NCI-H187 treated with DMSO at 0.1 percent for 48 hours (cell line): ENCODE results near the gene ACTN2.

Experiments
- DNase-seq: peaks from one replicate; lab custom pipeline; 2025; lab: John Stamatoyannopoulos, UW

Gene ACTN2

DNA sequence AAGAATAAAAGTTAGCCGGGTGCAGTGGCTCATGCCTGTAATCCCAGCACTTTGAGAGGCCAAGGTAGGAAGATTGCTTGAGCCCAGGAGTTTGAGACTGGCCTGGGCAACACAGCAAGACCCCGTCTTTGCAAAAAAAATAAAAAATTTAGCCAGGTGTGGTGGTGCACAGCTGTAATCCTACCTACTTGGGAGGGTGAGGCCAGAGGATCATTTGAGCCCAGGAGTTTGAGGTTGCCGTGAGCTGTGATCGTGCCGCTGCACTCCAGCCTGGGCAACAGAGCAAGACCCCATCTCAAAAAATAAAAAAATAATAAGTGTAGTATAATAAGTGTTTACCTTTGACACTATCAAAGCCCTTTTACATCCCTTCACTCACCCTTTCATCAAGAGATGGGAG lies 5.0 kb downstream of the ACTN2 start:
- DNase-seq = no peak

DNA sequence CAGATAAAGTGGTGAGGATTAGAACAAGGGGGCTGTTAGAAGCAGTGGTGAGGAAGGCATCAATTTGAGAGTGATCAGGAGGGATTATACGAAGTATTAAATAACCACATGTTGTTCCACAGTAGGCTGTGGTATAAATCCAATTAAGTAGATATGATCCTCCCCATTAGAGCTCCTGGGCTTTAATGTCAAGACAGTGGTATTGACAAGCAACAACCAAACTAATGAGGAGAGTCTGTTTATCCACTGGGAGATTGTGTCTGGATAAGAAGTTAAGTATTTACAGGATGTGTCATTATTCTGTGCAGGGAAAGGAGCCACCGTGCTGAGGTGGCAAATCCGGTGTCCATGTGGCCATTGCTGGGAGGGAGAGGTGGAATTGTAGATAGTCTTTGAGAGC lies 5.8 kb downstream of the ACTN2 start:
- DNase-seq = no peak

GRCh38 chr1:236692742-236693141 lies 6.4 kb downstream of the ACTN2 start:
- DNase-seq = no peak

DNA sequence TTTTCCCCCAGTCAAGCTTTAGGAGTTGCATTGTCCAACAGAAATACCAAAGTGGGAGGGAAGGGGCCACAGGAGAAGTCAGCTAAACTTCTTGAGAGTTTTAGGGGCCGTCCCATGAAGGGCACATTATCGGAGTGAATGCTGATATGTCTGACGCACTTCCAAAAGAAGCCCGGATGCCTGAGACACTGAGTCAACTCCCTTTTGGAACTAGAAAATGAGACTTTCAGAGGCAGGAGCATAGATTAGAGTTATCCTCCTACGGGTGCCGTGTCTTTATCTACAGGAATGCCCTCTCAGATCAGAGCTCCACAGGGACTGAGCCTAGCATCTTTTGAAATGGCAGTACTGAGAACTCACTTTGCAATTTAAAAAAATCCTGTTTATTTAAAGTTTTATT lies 13.1 kb downstream of the ACTN2 start:
- no peak for DNase-seq

DNA sequence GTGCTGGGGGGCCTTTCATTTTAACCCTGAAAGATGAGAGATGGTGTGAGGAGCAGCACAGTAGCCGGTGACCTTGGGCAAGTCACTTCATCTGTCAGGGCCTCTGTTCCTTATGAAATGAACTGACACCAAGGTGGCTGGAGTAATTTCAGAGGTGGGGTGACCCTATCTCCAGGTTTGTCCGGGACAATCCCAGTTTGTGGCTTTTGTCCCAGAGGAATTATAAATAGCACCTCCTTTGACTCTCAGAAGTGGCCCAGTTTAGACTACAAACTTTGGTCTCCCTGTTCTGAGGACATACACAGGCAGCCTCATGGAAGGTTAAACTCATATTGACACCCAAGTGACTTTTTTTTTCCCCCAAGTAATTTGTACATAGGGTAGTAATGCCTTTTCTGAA lies 14.6 kb downstream of the ACTN2 start:
- DNase-seq = no peak

GRCh38 chr1:236701782-236702181 lies 15.5 kb downstream of the ACTN2 start:
- no peak for DNase-seq

DNA sequence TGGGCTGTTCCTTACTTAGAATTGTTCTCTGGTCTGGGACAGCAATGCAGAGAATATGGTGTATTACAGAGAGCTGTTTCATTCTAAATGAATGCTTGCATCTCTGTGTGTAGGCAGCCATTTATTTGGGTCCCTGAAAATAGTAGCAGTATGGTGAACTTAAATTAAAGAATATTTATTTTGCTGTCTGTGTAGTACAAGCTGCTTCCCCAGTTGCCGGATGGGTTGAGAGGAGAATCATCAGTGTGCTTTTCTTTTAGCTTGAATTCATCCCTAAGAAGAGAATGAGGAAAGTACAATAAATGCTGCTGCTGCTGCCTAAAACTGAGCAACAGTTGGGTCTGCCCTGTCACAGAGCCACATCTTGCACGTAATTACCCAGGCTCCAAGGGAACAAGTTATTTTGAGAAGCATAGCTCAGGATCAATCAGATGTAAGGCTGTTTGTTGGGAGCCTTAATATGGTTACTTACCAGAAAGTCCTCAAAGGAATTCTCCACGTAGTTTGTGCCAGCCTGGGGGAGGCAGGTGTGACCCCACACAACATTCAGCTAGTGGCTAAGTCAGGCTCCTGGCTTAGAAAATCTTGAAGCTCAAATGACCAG lies 16.6 kb downstream of the ACTN2 start:
- no peak for DNase-seq

GRCh38 chr1:236705771-236706170 lies 19.5 kb downstream of the ACTN2 start:
- no peak for DNase-seq

GRCh38 chr1:236706183-236706582 lies 19.9 kb downstream of the ACTN2 start:
- DNase-seq = no peak

DNA sequence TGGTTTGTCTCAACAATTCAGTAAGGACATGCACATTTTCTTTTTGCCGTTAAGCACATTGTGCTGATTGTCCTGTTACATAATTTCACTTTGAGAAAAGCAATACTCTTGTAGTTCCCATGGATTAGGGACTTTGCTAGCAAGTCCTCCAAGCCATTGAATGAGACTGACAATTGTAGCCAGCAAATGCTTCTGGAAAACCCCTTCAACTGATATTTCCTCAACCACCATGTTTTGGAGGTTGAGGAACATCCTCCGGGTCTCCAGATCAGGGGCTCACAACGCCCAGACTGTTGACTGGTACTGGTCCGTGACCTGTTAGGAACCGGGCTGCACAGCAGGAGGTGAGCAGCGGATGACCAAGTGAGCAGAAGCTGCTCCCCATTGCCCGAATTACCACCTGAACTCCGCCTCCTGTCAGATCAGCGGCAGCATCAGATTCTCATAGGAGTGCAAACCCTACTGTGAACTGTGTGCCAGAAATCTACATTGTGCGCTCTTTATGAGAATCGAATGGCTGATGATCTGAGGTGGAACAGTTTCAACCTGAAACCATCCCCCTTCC lies 24.1 kb downstream of the ACTN2 start:
- no peak for DNase-seq

GRCh38 chr1:236716160-236716559 lies 29.9 kb downstream of the ACTN2 start:
- DNase-seq = no peak

GRCh38 chr1:236717811-236718210 lies 31.5 kb downstream of the ACTN2 start:
- no peak for DNase-seq

DNA sequence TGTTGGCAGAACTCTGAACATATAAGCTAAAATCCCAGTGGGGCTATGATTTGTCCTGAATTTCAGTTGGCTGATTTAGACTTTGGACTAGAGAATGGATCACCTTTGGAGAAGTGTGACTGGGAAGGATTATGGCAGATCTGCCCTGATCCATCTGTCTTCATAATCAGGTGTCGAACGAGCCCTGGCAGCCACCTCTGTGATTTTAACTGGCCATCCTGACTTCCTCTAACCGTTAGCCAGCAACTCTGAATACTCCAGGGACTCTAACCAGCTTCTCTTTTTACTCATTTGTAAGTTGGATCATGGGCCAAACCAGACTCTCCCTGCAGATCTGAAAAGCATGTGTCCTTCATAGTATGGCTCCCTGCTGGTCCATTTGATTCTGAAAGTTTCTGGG lies 32.0 kb downstream of the ACTN2 start:
- DNase-seq = no peak

DNA sequence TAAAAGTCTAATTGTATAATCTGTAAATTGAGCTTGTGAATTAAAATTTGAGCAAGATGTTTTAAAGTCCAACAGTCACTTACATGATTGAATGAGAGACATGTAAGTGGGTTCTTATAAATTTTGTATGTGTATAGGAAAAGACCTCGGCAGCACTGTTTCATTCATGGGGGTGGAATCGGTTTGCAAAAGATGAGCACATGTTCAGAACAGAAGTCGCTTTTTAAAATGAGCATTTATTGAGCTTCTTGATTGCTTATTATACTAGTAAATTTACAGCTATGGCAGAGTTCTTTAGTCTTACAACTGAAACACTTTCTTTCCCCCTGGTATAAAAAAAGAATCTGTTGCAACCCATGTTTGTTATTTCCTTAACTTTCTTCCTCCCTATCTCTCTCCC lies 33.9 kb downstream of the ACTN2 start:
- no peak for DNase-seq

- DNase-seq = no peak
Measured at GRCh38 chr1:236720611-236721010, 34.3 kb downstream of the ACTN2 start.

- DNase-seq = no peak
Measured at GRCh38 chr1:236724049-236724448, 37.8 kb downstream of the ACTN2 start.

GRCh38 chr1:236724506-236724905 lies 38.2 kb downstream of the ACTN2 start:
- no peak for DNase-seq

DNA sequence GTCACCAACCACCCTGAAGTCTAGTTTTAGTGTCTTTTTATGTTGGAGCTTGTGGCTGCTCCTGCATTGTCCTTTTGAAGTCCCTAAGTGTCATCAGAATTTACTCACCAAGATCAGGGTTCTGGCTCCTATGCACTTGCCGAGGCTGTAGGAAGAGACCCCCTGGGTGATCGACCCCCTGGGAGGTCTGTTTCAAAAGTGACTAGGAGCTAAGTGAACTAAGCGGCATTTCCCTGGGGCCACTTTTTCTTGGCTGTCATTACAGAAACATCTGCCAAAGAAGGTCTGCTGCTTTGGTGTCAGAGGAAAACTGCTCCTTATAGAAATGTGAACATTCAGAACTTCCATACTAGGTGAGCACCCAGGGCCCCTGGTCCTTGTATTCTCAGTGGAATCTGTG lies 39.4 kb downstream of the ACTN2 start:
- no peak for DNase-seq

- no peak for DNase-seq
Measured at GRCh38 chr1:236727521-236727920, 41.2 kb downstream of the ACTN2 start.

DNA sequence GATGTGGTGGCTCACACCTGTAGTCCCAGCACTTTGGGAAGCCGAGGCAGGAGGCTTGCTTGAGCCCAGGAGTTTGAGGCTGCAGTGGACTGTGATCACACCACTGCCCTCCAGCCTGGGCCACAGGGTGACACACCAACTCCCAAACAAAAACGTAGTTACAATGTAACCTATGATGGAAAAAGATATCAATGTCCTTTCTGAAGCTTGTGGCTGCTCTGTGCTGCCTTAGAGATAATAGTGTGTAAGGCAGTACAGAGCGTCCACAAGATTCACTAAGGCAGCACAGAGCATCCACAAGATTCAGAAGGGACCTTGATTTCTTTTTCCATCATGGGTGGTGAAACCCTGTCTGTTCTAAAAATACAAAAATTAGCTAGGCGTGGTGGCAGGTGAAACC lies 42.5 kb downstream of the ACTN2 start:
- no peak for DNase-seq

- no peak for DNase-seq
Measured at GRCh38 chr1:236733653-236734052, 47.4 kb downstream of the ACTN2 start.

DNA sequence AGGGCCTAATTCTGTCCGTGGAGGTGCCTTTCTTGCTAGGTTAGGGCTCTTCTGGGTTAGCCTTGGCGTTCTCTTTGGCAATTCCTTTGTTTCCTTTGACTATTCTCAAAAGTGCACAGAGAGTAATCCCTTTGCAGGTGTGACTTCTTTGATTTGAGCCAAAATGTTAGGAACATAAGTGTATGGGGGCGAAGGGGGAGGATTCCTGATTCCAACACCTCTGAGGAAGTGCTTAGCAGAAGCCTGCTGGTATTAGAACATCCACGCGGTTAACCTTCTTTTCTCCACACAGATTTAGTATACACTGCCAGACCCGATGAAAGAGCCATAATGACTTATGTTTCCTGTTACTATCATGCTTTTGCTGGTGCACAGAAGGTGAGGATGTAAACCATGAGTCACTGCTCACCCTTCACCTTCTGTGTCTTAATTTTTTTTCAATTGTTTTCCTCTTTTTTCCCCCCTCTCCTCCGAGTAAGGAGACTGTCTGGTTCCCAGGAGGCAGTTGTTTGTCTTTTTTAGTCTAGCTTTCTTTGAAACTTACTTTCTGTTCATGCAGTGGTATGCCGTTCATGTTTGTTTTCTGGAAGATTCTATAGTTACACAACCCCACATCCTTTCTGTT lies 48.0 kb downstream of the ACTN2 start:
- DNase-seq = no peak

- no peak for DNase-seq
Measured at GRCh38 chr1:236736761-236737160, 50.5 kb downstream of the ACTN2 start.

DNA sequence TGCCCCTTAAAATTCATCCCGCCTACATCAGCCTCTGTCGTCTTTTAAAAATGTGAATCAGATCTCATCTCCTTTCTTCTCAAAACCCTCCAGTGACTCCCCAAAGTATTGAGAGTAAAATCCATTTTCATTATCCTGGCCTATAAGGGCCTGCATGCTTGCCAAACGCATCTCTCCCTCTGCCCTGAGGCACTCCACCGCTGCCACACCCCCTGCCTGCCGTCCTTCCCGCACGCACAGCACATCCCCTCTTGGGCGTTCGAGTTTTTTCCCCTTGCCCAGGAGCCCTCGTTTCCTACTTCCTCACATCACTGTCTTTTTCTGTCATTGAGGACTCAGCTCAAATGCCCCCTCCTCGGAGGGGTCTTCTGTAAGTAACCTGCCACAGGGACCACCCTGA lies 55.5 kb downstream of the ACTN2 start:
- no peak for DNase-seq
